Mesothelial cell of epicardium (in vitro differentiated cells): ENCODE data around the gene URGCP. TPM values are rescaled to one million over a fixed set of nuclear protein-coding genes. Genes with fewer than 3 reads are reported as not detected.

Experiments used
- DNase-seq, 2 experiments: peaks; one replicate each; pipeline ENCODE4 v3.0.0; 2021; ENCODE audit warnings: low spot score in 2 of 2; ENCODE audit not compliant: unreplicated experiment in 2 of 2
- H3K27ac Mint-ChIP-seq: 2 replicates; pipeline ENCODE4 v1.8.0; 2021; ENCODE audit warnings: mixed read lengths
- H3K27me3 Mint-ChIP-seq: 2 replicates; pipeline ENCODE4 v1.8.0; 2021; ENCODE audit warnings: low read depth, mixed read lengths
- H3K36me3 Mint-ChIP-seq: 2 replicates; pipeline ENCODE4 v1.8.0; 2021; ENCODE audit warnings: mixed read lengths
- H3K4me1 Mint-ChIP-seq: 2 replicates; pipeline ENCODE4 v1.8.0; 2021; ENCODE audit warnings: mixed read lengths
- H3K4me3 Mint-ChIP-seq: 2 replicates; pipeline ENCODE4 v1.8.0; 2021; ENCODE audit warnings: mild to moderate bottlenecking, moderate library complexity, mixed read lengths
- H3K9me3 Mint-ChIP-seq: 2 replicates; pipeline ENCODE4 v1.8.0; 2021; ENCODE audit warnings: mixed read lengths
- total RNA-seq: library from RNA; stranded (reverse); gene quantifications from 3 replicates; pipeline ENCODE4 v1.2.1, GENCODE V29; 2021
- TF ChIP-seq, protein P1 (sequence below): fragments of 200-600 bp; sonication (generic); IDR thresholded peaks from one replicate; pipeline ENCODE4 v1.5.0; 2021; ENCODE audit warnings: antibody characterized with exemption; ENCODE audit not compliant: unreplicated experiment

The URGCP gene
- total RNA-seq, 1 donor from 2014 or later = 36.8 TPM

DNA sequence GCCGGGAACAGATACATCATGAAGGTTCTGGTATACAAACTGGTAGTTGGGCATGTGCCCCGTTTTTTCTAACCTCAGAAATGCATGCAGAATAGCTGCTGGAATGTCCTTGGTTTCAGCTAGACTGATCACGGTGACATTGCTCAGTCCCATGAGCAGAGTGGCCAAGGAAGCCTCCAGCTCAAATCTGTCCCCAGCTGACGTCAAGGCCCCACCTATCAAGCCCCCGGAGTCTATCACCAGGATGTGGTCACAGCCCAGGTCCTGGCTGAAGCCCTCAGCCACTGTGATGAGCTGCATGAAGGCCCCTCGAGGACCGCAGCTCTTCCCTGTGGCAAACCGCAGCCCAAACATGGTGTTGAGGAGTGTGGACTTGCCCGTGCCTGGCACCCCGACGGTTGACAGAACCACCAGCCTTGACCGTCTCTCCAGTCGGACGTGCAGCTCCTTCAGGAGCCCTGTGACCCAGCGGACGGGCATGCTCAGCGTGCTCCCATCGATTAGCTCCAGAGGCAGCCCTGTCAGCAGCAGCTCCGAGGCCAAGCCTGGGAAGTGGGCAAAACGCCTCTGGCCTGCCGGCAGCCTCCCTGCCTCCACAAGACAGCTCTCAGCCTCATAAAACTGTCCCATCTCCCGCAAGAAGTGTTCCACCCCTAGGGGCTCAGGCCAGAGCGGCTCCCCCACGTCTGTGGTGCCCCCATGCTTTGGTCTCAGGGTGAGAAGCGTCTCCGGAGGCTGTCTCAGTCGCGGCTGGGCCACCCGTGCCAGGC is 29.2 kb downstream of the URGCP start:
- TF ChIP-seq, protein P1, sequence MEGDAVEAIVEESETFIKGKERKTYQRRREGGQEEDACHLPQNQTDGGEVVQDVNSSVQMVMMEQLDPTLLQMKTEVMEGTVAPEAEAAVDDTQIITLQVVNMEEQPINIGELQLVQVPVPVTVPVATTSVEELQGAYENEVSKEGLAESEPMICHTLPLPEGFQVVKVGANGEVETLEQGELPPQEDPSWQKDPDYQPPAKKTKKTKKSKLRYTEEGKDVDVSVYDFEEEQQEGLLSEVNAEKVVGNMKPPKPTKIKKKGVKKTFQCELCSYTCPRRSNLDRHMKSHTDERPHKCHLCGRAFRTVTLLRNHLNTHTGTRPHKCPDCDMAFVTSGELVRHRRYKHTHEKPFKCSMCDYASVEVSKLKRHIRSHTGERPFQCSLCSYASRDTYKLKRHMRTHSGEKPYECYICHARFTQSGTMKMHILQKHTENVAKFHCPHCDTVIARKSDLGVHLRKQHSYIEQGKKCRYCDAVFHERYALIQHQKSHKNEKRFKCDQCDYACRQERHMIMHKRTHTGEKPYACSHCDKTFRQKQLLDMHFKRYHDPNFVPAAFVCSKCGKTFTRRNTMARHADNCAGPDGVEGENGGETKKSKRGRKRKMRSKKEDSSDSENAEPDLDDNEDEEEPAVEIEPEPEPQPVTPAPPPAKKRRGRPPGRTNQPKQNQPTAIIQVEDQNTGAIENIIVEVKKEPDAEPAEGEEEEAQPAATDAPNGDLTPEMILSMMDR = no peak

DNA sequence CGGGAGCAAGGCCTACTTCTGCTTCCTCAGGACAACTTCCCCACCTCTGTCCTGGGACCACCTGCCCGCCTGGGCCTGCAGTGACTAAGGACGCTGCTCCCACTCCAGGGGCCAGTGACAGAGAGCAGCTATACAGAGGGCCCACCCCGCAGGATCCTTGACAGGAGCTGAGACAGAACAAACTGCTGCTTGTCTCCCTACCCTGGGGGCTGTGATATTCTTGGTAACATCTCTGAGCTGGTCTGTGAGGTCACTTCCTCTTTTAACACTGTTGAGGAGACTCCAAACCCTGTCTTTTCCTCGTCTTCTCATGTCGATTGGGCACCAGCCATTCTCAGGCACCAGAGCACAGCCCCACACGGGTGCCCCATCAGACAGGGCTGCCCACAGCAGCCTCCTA is 30.2 kb downstream of the URGCP start:
- H3K9me3 Mint-ChIP-seq = no peaks in the 10 kb centered on the region
- TF ChIP-seq, protein P1 = no peak

More for the DNA sequence above, 29.2 kb downstream of the URGCP start:
- Mint-ChIP-seq H3K4me1 (peaks cover 8% of the 10 kb centered on the region), H3K4me3 (no peak overlapping the region), H3K27ac (no peak overlapping the region), H3K9me3 (no peaks in the 10 kb centered on the region), H3K27me3 (no peaks in the 10 kb centered on the region), H3K36me3 (peaks cover 41% of the 10 kb centered on the region)
- DNase-seq = no peak

GRCh38 chr7:43873300-43873699 is 33.1 kb downstream of the URGCP start:
- Mint-ChIP-seq H3K27me3 (peaks cover 2% of the 10 kb centered on the region), H3K9me3 (no peaks in the 10 kb centered on the region), H3K4me1 (peaks cover 23% of the 10 kb centered on the region), H3K27ac (no peak overlapping the region), H3K4me3 (no peak overlapping the region), H3K36me3 (peaks cover 17% of the 10 kb centered on the region)
- TF ChIP-seq, protein P1 = no peak
- no peak for DNase-seq

More for the DNA sequence above, 30.2 kb downstream of the URGCP start:
- no peaks in the 10 kb centered on the region for H3K27me3 Mint-ChIP-seq
- DNase-seq = no peak
- H3K4me1 Mint-ChIP-seq = peaks cover 9% of the 10 kb centered on the region
- peaks cover 36% of the 10 kb centered on the region for H3K36me3 Mint-ChIP-seq
- no peak overlapping the region for H3K4me3 Mint-ChIP-seq
- H3K27ac Mint-ChIP-seq = no peak overlapping the region

DNA sequence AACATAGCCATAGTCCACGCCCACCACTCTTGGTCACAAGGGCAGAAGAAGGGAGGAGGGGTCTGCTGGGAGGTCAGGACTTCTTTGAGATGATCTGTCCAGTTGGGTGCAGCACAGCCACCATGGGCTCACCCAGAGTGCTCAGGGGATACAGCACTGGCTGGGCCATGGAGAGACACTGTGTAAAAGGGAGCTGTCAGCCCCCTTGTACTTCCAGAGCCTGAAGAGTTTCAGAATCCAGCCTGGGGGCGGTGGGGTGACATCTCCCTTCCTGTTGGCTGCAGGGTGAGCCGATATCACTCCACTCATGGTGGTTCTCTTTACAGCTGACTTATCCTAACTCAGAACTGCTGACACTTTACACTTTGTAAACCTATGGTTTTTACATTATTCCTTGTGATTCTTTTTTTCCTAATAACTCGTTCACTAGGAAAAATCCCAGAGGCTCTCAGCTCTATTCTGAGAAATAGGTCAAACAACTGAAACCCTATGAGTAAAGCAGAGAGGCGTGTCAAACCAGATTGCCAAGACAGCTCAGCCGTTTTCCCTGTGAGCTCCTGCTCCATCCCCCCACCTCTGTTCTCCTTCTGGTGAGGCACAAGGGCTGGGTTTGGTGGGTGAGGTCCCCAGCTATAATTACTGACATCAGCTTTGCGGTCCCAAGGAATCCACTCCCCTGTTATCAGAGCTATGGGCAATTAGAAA is 33.8 kb downstream of the URGCP start:
- H3K36me3 Mint-ChIP-seq = peaks cover 13% of the 10 kb centered on the region
- peaks cover 28% of the 10 kb centered on the region for H3K4me1 Mint-ChIP-seq
- TF ChIP-seq, protein P1 = no peak
- no peak overlapping the region for H3K27ac Mint-ChIP-seq
- DNase-seq = no peak
- H3K9me3 Mint-ChIP-seq = no peaks in the 10 kb centered on the region
- peaks cover 2% of the 10 kb centered on the region for H3K27me3 Mint-ChIP-seq
- H3K4me3 Mint-ChIP-seq = no peak overlapping the region

- Mint-ChIP-seq H3K4me1 (peaks cover 28% of the 10 kb centered on the region), H3K27ac (no peak overlapping the region), H3K27me3 (peaks cover 2% of the 10 kb centered on the region), H3K4me3 (no peak overlapping the region), H3K9me3 (no peaks in the 10 kb centered on the region), H3K36me3 (peaks cover 17% of the 10 kb centered on the region)
- no peak for DNase-seq
- TF ChIP-seq, protein P1 = no peak
Observed at GRCh38 chr7:43871064-43871463, 35.3 kb downstream of the URGCP start.
